Fibroblast of the aortic adventitia (primary cell): ENCODE data around the gene TMEM263. TPM values are rescaled to one million over a fixed set of nuclear protein-coding genes. Genes with fewer than 3 reads are reported as not detected.

Experiments
- DNase-seq: peaks from one replicate; pipeline ENCODE4 v3.0.0-alpha.2; 2010; ENCODE audit warnings: low read depth
- H3K4me3 ChIP-seq: 2 replicates; pipeline ENCODE4 v1.5.1; 2011; ENCODE audit warnings: low read depth, mild to moderate bottlenecking, control low read depth, low read length, moderate library complexity
- total RNA-seq: library from RNA; depleted of rRNA; stranded (reverse); fragments of >200 nt; gene quantifications from 2 replicates; pipeline ENCODE4 v1.2.3, GENCODE V29; 2012; ENCODE audit warnings: low replicate concordance
- TF ChIP-seq, protein P1 (sequence below): IDR thresholded peaks from 2 replicates; pipeline ENCODE4 v1.5.1; 2011; ENCODE audit warnings: mild to moderate bottlenecking, low read length, control low read depth, inconsistent platforms; ENCODE audit not compliant: insufficient read depth

TMEM263 gene
- total RNA-seq, 1 donor, result 138 TPM

DNA sequence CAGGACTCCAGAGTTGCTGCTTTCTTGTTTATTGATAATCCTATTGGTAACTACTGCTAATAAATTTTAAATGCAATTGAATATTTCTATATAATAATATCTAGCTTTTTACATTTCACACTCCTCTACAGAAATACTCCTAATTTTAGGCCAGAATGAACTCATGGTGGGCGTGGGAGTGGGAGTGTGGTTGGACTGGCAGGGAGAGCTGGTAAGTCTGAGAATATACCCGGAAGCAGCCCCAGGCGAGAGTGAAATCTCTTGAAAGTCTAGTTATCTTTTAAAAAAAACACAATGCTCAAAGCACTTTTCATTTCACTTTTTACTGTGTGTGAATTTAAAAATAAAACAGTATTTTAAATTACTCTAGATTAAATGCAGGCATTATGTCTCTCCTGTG is 4.7 kb downstream of the TMEM263 start:
- H3K4me3 ChIP-seq, result no peak overlapping the region
- DNase-seq, result no peak
- TF ChIP-seq, protein P1, sequence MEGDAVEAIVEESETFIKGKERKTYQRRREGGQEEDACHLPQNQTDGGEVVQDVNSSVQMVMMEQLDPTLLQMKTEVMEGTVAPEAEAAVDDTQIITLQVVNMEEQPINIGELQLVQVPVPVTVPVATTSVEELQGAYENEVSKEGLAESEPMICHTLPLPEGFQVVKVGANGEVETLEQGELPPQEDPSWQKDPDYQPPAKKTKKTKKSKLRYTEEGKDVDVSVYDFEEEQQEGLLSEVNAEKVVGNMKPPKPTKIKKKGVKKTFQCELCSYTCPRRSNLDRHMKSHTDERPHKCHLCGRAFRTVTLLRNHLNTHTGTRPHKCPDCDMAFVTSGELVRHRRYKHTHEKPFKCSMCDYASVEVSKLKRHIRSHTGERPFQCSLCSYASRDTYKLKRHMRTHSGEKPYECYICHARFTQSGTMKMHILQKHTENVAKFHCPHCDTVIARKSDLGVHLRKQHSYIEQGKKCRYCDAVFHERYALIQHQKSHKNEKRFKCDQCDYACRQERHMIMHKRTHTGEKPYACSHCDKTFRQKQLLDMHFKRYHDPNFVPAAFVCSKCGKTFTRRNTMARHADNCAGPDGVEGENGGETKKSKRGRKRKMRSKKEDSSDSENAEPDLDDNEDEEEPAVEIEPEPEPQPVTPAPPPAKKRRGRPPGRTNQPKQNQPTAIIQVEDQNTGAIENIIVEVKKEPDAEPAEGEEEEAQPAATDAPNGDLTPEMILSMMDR, result no peak

DNA sequence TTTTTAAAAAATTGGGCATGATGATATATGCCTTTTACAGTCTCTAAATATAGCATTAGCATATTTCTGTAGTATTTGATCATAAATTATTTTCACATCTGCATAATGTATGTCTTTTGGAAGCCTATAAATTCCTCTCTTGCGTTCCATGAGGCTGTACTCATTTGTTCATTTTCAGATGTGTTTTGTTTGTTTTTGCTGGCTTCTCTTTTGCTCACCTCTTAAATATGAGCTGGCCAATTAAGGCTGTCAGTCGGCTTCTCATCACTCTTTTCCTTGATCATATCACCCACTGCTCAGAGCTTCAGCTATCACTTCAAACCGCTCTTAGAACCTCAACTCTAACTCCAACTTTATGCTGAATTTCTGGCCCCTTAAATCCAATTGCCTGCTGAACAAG is 6.6 kb downstream of the TMEM263 start:
- TF ChIP-seq, protein P1, result no peak
- no peak for DNase-seq
- no peak overlapping the region for H3K4me3 ChIP-seq

DNA sequence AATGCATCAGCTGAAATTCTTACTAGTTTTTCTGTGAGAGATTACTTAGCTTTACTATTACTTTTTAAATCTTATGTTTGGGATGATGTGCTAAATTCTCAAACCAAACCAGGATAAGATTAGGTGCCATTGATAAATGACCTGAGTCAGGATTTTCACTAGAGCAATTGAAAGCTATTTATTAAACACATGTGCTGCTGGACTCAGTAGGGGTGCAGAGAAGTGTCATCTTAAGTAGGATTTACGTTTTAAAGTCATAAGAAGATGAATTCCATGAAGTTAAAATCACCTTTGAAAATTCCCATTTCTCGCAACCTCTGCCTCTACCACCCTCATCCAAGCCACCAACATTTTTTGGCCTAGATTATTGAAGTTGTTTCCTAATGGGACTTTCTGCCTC is 8.8 kb downstream of the TMEM263 start:
- no peak overlapping the region for H3K4me3 ChIP-seq
- TF ChIP-seq, protein P1, result no peak
- DNase-seq, result no peak

DNA sequence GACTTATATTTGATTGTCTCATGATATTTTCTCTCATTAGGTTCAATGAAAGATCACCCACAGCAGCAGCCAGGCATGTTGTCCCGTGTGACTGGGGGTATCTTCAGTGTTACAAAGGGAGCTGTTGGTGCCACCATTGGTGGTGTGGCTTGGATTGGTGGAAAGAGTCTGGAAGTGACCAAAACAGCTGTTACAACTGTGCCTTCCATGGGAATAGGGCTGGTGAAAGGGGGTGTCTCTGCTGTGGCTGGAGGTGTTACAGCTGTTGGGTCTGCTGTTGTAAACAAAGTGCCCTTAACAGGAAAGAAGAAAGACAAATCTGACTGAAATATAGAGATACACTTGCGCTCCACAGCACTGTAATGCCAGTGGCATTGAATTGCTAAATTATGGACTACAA is 15.4 kb downstream of the TMEM263 start:
- TF ChIP-seq, protein P1, result no peak
- no peak for DNase-seq
- no peak overlapping the region for H3K4me3 ChIP-seq

DNA sequence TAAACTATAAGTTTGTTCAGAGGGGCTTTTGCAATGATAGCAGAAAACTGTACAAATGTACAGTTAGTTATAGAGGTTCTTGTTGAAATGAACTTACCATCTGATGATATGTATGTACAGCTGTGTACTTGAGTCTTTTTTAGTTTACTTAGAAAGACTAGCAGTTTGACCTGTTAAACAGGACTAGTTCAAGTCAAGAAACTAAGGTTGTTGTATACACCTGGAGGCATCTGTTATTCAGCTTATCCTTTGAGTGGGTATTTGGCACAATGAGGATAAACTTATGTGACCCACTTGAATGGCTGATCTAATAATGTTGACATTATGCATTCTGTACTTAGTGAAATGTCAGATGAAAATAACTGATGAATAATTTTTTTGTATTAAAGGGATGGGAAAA is 17.8 kb downstream of the TMEM263 start:
- no peak overlapping the region for H3K4me3 ChIP-seq
- DNase-seq, result no peak
- TF ChIP-seq, protein P1, result no peak

DNA sequence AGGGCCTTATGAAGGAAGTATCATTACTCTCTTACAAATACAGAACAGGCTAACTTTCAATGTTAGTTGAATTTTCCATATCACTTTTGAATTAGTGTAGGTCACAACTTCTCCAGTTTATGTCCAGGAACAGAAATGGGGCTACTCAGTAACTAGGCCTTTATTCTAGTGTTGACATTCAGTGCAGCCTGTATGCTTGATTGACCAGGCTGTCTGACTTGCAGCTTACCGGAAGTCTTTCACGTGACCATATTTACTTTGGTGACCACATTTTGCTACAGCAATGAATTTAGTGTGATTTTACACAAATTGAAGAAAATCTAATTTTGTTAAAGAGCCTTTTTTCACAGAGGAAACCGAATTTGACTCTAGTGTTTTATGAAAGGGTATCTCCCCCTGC is 18.8 kb downstream of the TMEM263 start:
- no peak overlapping the region for H3K4me3 ChIP-seq
- TF ChIP-seq, protein P1, result no peak
- no peak for DNase-seq

DNA sequence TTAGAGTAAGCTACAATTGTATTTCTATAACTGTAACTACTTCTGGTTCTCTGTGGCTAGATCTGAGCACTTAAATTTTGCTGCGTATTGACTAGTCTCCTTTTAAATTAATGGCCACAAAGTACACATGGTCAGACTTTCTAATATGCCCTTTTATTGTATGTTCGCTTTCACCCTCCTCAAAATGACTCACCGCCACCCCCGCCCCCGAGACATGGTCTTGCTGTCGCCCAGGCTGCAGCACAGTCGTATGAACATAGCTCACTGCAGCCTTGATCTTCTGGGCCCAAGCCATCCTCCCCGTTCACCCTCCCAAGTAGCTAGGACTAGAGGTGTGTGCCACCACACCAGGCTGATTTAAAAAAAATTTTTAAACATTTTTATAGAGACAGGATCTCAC is 19.4 kb downstream of the TMEM263 start:
- no peak for DNase-seq
- H3K4me3 ChIP-seq, result no peak overlapping the region
- TF ChIP-seq, protein P1, result no peak
